DND-41 (cell line): ENCODE data around the gene UBE2A.

Experiments used
- ATAC-seq: fragments of 200-7000 bp; cut with Tn5 transposase; 3 replicates; pipeline ENCODE4 v1.9.1; 2021; ENCODE audit warnings: low read depth; ENCODE audit not compliant: insufficient read depth
- DNase-seq: peaks from one replicate; pipeline ENCODE4 v3.0.0-alpha.2; 2020
- H2AFZ ChIP-seq: 2 replicates; pipeline ENCODE4 v1.6.0; 2012; ENCODE audit warnings: low read depth, low read length
- H3K27ac ChIP-seq: 2 replicates; pipeline ENCODE4 v1.5.1; 2012; ENCODE audit warnings: low read length, inconsistent platforms
- H3K27me3 ChIP-seq: fragments of 200-600 bp; sonication (generic); 2 replicates; pipeline ENCODE4 v1.6.0; 2012; ENCODE audit warnings: low read length, mild to moderate bottlenecking, inconsistent platforms; ENCODE audit not compliant: insufficient read depth, poor library complexity
- H3K36me3 ChIP-seq: 2 replicates; pipeline ENCODE4 v1.5.1; 2012; ENCODE audit warnings: low read length, inconsistent platforms; ENCODE audit not compliant: insufficient read depth
- H3K4me1 ChIP-seq: 2 replicates; pipeline ENCODE4 v1.5.1; 2012; ENCODE audit warnings: mild to moderate bottlenecking, low read length; ENCODE audit not compliant: insufficient read depth
- H3K4me2 ChIP-seq: 2 replicates; pipeline ENCODE4 v1.6.0; 2012; ENCODE audit warnings: mild to moderate bottlenecking, moderate library complexity, low read length, inconsistent platforms; ENCODE audit not compliant: insufficient read depth
- H3K4me3 ChIP-seq, 2 experiments: fragments of 200-600 bp in 1 of 2; shearing (Covaris generic) in 1 of 2; 2 replicates each; pipeline ENCODE4 v1.5.1; 2012 to 2016; ENCODE audit warnings: inconsistent platforms in 2 of 2, low read length in 2 of 2, mild to moderate bottlenecking in 2 of 2, low read depth in 1 of 2, moderate library complexity in 1 of 2
- H3K79me2 ChIP-seq: 2 replicates; pipeline ENCODE4 v1.6.0; 2012; ENCODE audit warnings: low read length, inconsistent platforms; ENCODE audit not compliant: insufficient read depth
- H3K9ac ChIP-seq: 2 replicates; pipeline ENCODE4 v1.6.0; 2012; ENCODE audit warnings: low read depth, mild to moderate bottlenecking, inconsistent platforms, low read length, moderate library complexity
- H3K9me3 ChIP-seq: 2 replicates; pipeline ENCODE4 v1.5.1; 2012; ENCODE audit warnings: low read length, moderate library complexity, mild to moderate bottlenecking, inconsistent platforms; ENCODE audit not compliant: insufficient read depth, severe bottlenecking
- H4K20me1 ChIP-seq: 2 replicates; pipeline ENCODE4 v1.6.0; 2012; ENCODE audit warnings: low read length; ENCODE audit not compliant: insufficient read depth
- EZH2 ChIP-seq: IDR thresholded peaks from 3 replicates; pipeline ENCODE4 v1.6.1; 2012; ENCODE audit warnings: borderline replicate concordance, low read depth, mild to moderate bottlenecking, moderate library complexity, low read length, inconsistent platforms; ENCODE audit not compliant: severe bottlenecking
- TF ChIP-seq, protein P1 (sequence below): IDR thresholded peaks from 2 replicates; pipeline ENCODE4 v1.5.1; 2012; ENCODE audit warnings: borderline replicate concordance, low read length, moderate library complexity, mild to moderate bottlenecking; ENCODE audit not compliant: poor library complexity, severe bottlenecking; ENCODE audit errors: extremely low read depth

Gene UBE2A

DNA sequence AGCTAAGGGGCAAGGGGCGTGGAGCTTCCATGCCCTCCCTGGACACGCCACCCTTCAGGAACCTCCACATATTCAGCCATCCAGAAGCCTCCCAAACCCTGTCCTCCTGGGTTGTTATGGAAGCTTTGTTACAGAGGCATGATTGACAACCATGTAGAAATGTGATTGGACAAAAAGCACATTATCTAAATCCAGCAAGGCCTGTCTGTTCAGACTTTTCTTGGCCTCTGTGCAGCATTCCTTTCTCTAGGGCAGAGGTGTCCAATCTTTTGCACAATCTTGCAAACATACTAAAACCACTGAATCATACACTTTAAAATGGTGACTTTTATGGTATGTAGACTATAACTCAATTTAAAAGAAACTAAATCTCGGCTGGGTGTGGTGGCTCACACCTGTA lies 21.9 kb upstream of the UBE2A start:
- Histone ChIP-seq H3K79me2 (peaks cover 12% of the 10 kb centered on the region; the same call in 1 of the 2 replicates), H3K9ac (no peak overlapping the region), H3K4me3 (no peak overlapping the region), H3K27ac (no peak overlapping the region), H4K20me1 (no peaks in the 10 kb centered on the region; the same call in 1 of the 2 replicates), H2AFZ (no peak overlapping the region), H3K9me3 (no peaks in the 10 kb centered on the region), H3K4me1 (no peaks in the 10 kb centered on the region), H3K4me2 (no peak overlapping the region), H3K27me3 (no peaks in the 10 kb centered on the region), H3K36me3 (peaks cover 4% of the 10 kb centered on the region; the same call in 1 of the 2 replicates)
- no peak for TF ChIP-seq EZH2
- TF ChIP-seq, protein P1, sequence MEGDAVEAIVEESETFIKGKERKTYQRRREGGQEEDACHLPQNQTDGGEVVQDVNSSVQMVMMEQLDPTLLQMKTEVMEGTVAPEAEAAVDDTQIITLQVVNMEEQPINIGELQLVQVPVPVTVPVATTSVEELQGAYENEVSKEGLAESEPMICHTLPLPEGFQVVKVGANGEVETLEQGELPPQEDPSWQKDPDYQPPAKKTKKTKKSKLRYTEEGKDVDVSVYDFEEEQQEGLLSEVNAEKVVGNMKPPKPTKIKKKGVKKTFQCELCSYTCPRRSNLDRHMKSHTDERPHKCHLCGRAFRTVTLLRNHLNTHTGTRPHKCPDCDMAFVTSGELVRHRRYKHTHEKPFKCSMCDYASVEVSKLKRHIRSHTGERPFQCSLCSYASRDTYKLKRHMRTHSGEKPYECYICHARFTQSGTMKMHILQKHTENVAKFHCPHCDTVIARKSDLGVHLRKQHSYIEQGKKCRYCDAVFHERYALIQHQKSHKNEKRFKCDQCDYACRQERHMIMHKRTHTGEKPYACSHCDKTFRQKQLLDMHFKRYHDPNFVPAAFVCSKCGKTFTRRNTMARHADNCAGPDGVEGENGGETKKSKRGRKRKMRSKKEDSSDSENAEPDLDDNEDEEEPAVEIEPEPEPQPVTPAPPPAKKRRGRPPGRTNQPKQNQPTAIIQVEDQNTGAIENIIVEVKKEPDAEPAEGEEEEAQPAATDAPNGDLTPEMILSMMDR = no peak
- ATAC-seq (no peak), DNase-seq (no peak)

DNA sequence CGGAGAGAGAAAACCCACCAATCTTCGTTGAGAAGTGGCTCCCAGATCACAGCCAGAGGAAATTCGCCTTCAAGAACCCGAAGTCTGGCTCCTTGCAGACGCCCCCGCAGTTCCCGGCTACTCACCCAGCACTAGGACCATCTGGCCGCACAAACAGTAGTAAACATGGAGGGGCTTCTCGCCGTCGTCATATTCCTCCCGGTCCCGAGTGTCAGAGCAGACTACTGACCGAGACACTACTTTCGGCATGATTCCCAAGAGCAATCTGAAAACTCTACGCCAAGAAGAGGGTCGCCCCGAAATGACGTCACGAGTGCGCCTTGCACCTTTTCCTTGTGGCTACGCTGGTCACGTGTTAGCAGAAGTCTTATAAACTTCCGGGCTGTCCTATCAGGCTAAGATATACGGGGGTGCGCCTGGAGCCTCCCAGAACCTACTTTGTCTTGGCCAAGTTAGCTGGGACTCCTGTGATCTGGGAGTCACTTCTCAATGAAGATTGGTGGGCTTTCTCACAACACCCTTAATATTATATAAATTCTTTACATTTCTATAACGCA lies 9.2 kb upstream of the UBE2A start, which contains the start of gene STEEP1:
TSS of gene STEEP1 (minus strand) at position 303 of the 557 bp plus-strand sequence. CDS start at position 249, 54 bp downstream.
- Histone ChIP-seq H3K27ac (peak within 1 kb of the TSS; percentile 66), H3K4me3 (peak within 1 kb of the TSS; percentile 81 to 82), H3K9me3 (no peaks in the 10 kb centered on the region), H3K27me3 (no peaks in the 10 kb centered on the region), H2AFZ (peak within 1 kb of the TSS; percentile 69), H3K4me1 (peaks cover 22% of the 10 kb centered on the region), H3K79me2 (peaks cover 20% of the 10 kb centered on the region), H3K4me2 (peak within 1 kb of the TSS; percentile 93), H3K36me3 (peaks cover 6% of the 10 kb centered on the region; the same call in 1 of the 2 replicates), H4K20me1 (no peaks in the 10 kb centered on the region), H3K9ac (peak within 1 kb of the TSS; percentile 62)
- TF ChIP-seq, protein P1 = no peak
- TF ChIP-seq EZH2 = no peak
- DNase-seq (peak; percentile 90), ATAC-seq (peak; percentile 100)

DNA sequence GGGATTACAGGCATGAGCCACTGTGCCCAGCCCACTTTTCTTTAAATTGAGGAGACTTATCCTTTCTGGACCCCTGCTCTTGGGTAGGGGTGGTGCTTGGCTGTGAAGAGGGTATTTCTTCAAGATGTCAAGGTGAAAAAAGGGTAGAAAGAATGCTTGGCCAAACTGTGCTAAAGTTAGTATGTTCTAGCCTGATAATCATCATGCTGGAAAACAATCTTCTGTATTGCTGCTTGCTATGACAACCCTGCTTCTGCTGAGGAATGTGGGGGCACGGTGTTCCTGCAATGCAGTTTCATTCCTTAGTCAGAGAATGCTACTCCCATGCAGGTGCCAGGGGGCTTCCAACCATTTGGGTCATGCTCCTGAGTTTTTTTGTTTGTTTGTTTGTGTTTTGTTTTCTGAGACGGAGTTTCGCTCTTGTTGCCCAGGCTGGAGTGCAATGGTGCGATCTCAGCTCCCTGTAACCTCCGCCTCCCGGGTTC lies 4.0 kb upstream of the UBE2A start:
- no peak for ATAC-seq
- Histone ChIP-seq H3K4me1 (peaks cover 16% of the 10 kb centered on the region), H3K27me3 (no peaks in the 10 kb centered on the region), H3K4me3 (no peak overlapping the region), H3K27ac (no peak overlapping the region), H3K9me3 (no peaks in the 10 kb centered on the region), H4K20me1 (peaks cover 3% of the 10 kb centered on the region; the same call in 1 of the 2 replicates), H2AFZ (no peak overlapping the region), H3K79me2 (peaks cover 13% of the 10 kb centered on the region), H3K9ac (no peak overlapping the region), H3K4me2 (no peak overlapping the region), H3K36me3 (no peaks in the 10 kb centered on the region; the same call in 1 of the 2 replicates)
- no peak for TF ChIP-seq EZH2
- TF ChIP-seq, protein P1 = no peak
- no peak for DNase-seq

DNA sequence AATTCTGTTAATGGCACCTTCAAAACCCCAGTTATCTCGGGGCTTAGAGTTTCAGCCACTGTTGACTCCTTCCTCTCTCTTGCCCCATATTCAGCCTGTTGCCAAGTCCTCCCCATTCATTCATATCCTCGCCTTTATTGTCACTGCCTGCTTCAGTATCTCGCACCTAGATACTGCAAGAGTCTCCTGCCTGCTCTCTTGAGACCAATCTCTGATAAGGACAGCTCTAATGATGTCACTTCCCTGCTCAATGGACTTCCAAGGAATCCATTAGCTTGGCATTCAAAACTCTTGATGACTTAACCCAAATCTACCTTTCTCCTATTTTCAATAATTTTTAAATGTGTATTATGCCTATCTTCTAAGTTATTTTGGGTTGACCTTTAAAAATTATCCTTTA lies 1.1 kb upstream of the UBE2A start:
- Histone ChIP-seq H3K36me3 (peaks cover 17% of the 10 kb centered on the region), H3K27ac (no peak overlapping the region), H3K9me3 (no peaks in the 10 kb centered on the region), H4K20me1 (peaks cover 7% of the 10 kb centered on the region; the same call in 1 of the 2 replicates), H3K4me1 (peaks cover 25% of the 10 kb centered on the region), H3K4me2 (peak overlapping the region; percentile 74), H3K27me3 (no peaks in the 10 kb centered on the region), H3K9ac (peak overlapping the region; percentile 75; the same call in 1 of the 2 replicates), H3K4me3 (peak overlapping the region; percentile 75 to 89; a peak in 3 of 4 replicates), H3K79me2 (peaks cover 35% of the 10 kb centered on the region), H2AFZ (peak overlapping the region; percentile 90; the same call in 1 of the 2 replicates)
- no peak for TF ChIP-seq EZH2
- ATAC-seq (no peak), DNase-seq (no peak)
